Activated CD8-positive, alpha-beta memory T cell treated with anti-CD3 and anti-CD28 coated beads, Interleukin-2, amount 50 U/mL, for 48 hours (primary cell): Measurements from ENCODE around the gene GAS2L3.
"Not testable (repeated sequence)": the region's sequence is repeated elsewhere in the genome, so short reads cannot be mapped to it uniquely, and the experiment has no call there.

Experiments used
- DNase-seq: peaks from one replicate; pipeline ENCODE4 v3.0.0-alpha.2; 2020

GAS2L3 gene

DNA sequence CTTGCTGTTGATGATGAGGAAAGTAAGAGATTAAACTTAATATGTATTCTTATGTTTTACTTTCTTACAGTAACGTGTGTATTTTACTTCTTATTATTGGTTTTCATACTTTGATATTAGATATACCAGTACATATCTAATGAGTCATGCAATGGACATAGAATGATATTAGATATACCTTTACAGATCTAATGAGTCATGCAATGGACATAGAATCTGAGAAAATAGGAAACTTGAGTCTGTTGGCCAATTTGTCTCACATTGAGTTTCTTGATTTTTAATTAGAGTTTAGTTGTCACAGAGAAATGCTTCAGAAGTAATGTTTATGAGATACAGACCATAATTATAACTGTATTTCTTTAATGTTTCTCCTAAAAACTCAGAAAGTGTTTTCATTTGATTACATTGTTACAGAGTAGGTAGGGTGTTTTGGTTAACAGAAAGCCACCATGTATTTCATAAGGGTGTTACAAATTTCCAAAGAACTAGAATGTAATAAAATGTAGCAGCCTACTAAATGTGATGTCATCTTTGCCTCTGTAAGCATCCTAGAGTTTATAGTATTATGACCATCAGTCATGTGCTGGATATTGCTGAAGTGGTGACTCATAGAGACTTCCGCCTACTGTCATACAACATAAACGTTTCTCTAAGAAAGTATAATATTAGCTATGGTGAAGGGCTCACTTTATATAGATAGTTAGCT is 3.0 kb downstream of the GAS2L3 start:
- no peak for DNase-seq

DNA sequence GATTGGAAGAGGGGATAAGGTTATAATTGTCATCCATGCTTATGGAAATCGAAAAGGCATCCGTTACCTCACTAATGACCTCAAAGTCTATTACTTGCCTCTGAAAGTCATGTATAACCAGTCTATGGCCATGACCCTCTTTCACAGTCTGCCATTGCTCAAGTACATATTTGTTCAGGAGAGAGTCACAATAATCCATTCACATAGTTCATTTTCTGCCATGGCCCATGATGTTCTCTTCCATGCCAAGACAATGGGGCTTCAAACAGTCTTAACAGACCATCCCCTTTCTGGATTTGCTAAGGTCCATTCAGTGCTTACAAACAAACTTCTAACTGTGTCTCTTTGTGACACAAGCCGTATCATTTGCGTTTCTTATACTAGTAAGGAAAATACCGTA is 5.4 kb downstream of the GAS2L3 start:
- no peak for DNase-seq

DNA sequence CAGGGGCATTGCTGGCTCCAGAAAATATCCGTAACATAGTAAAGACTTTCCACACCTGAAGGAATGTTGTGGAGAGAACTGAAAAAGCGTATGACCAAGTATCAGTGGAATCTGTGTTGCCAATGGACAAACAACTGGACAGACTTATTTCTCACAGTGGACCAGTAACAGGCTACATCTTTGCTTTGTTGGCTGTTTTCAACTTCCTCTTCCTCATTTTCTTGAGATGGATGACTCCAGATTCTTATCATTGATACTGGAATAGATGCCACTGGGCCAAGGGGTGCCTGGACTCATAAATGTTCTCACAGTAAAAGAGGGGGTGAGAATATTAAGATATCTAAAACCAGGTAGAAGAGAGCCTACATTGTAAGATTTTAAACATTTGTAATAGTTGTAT is 6.4 kb downstream of the GAS2L3 start:
- DNase-seq: no peak

DNA sequence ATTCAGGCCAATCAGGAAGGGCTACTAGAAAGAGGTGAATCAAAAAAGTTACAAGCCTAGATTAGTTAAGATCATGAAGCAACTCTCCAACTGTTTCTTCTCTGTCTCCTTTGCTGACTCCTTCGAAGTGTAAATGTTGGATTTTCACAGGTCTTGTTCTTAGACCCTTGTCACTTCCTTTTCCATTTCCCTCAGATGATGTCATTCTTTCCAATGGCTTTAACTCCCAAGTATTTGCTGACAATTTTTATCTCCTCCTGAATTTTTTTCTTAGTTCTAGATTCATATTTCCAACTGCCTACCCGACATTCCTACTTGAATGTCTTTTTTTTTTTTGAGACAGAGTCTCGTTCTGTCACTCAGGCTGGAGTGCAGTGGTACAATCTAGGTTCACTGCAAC is 10.8 kb downstream of the GAS2L3 start:
- no peak for DNase-seq

DNA sequence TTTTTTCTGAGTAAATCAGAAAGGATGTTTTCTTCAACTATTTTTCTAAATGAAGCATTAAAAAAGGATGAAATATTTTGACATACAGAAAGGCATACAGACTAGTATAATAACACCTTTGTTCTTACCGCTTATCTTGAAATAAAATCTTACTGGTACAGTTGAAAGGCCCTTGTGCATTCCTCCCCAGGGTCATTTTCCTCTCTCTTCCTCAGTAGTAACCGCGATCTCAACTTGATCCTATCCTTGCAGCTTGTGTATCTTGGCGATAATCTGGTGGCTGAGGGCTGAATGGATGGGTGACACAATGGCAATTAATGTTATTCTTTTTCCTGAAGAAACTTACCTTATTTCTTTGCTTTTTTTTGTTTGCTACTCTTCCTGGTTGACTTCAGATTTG is 18.5 kb downstream of the GAS2L3 start:
- DNase-seq: no peak

DNA sequence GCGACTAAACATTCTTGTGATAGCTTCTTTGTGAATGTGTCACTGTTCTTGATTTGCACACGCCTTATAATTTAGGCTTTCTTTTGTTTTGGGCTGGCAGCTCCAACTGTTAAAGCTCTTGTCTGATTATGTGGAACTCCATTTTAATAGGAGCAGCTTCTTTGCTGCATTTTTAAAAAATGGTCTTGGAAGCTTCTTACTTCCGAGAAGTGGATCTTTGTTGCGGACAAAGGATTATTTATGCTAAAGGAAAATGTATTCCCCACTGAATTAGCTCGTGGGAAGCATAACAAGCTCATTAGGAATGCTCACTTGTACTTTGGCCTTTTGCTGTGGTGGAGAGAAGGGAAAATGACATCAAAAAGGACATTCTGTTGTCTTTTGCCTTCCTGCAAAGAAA is 20.0 kb downstream of the GAS2L3 start:
- DNase-seq: no peak

DNA sequence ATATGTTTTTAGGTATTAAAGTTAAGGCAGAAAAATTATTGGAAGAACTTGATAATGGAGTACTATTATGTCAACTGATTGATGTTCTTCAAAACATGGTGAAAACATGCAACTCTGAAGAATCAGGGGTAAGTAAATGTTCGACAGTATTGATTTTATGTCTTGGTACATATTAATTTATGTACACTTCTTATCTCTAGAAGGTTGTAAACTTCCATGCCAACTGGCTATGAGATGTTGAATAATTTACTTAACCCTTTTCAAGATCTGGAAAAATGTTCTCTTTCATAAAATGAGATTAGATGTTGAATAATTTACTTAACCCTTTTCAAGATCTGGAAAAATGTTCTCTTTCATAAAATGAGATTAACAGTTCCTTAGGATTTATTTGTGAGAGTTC is 28.1 kb downstream of the GAS2L3 start:
- no peak for DNase-seq

DNA sequence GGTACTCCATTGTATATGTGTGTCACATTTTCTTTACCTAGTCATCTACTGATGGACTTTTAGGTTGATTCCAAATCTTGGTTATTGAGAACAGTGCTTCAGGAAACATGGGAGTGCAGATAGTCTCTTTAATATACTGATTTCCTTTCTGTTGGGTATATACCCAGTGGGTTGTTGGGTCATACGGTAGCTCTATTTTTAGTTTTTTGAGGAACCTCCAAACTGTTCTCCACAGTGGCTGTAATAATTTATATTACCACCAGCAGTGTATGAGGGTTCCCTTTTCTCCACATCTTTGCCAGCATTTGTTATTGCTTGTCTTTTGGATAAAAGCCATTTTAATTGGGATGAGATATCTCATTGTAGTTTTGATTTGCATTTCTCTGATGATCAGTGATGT is 29.5 kb downstream of the GAS2L3 start:
- not testable (repeated sequence) for DNase-seq

DNA sequence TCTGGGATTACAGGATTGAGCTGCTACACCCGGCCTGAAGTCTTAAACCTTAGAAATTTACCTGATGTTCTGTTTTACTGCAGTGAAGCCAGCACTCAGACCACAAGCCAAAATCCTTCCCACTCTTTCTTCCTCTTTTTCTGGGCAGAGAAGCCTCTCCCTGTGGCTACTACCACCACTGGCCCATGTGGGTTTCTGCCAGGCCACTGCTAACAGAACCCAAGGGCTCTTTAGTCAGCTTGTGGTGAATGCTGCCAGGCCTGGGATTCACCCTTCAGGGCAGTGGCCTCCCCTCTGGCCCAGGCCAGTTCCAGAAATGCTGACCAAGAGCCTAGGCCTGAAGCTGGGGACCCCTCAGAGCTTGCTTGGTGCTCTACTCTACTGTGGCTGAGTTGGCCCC is 35.3 kb downstream of the GAS2L3 start:
- no peak for DNase-seq

DNA sequence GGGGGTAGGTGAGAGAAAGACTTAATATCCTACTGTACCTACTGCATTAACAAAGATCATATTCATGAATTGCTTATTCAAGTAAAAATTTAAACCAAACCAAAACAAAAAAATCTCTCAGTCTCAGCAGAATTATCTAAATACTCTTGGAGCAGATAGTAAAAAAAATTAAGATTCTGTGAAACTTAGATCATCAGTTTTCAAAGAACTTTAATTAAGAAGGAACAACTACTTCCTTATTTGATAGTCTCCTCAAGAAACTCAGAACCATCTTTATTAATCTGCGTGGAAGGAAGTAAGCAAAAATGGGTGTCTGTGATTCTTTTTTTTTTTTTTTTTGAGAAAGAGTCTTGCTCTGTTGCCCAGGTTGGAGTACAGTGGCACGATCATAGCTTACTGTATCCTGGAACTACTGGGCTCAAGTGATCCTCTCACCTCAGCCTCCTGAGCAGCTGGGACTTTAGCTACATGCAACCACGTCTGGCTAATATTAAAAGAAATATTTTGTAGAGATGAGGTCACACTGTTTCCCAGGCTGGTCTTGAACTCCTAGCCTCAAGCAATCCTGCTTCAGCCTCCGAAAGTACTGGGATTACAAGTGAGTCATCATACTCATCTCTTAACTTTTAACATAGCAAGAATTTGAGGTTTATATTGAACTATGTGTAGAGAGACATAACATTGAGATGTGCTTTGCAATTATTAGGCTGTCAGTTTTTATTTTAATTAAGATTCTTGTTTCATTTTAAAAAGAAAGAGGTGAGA is 37.4 kb downstream of the GAS2L3 start:
- no peak for DNase-seq

DNA sequence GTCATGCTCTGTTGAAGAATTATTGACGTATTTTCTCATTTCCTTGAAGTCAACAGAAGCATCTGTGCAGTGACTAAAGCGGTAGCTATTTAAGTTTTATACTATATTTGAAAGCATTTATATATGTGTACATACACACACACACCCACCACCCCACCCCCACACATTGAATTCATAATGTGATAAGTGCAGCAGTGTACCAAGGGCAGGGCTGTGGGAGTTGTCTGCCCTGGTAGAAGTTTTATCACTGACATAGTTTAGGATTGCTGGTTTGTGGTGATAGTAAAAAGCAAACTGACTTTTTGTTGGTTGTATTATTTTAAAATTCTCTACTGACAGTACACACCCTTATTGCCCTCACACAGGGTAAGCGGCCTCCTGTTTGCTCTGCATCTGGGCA is 39.1 kb downstream of the GAS2L3 start:
- no peak for DNase-seq

DNA sequence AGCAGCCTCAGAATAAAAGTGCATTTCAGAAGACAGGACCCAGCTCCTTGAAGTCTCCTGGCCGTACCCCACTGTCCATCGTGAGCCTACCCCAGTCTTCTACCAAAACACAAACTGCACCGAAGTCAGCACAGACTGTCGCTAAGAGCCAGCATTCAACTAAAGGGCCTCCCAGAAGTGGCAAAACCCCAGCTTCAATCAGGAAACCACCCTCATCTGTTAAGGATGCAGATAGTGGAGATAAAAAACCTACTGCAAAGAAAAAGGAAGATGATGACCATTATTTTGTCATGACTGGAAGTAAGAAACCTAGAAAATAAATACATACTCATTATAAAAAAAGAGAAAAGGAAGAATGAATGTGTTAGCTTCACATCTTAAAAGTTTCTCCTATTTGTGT is 51.1 kb downstream of the GAS2L3 start:
- DNase-seq: no peak

DNA sequence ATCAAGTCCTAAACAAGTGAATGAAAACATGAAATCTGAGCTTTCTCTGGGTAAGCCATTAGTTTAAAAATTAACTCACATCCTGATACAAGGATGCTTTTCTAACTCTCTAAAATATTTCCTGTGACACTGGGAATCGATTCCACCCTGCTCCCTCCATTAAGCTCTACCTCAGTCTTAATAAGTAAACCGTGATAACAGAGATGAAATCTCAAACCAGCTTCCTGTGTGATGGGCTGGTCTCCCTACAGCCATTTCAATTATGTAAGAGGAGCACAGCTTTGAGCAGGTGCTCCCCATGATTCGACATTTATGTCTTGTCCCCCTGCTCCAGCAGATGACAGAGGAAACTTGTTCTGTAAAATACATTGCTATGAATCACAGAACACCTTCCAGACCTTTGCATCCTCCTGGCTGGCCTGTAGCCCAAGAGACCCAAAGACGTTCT is 59.0 kb downstream of the GAS2L3 start:
- DNase-seq: no peak

DNA sequence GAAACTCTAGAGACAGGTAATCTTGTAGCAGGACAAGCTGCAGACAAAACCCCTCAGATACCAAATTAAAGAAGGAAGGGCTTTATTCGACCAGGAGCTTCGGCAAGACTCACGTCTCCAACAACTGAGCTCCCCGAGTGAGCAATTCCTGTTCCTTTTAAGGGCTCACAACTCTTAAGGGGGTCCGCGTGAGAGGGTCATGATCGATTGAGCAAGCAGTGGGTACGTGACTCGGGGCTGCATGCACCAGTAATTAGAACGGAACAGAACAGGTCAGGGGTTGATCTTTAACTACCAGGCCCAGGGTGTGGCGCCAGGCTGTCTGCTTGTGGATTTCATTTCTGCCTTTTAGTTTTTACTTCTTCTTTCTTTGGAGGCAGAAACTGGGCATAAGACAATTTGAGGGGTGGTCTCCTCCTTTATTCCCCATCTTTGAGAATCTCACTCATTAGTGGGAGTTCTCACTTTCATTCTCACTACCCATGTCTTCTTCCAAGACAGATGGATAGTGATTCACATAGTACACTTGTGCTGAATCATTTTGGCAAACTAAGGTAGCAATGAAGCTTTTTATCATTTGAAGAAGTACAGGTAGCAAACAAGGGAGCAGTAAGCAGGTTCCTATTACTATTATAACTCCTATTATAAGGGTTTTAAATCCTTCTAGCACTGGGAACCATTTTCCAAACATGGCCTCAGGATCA is 59.8 kb downstream of the GAS2L3 start:
- not testable (repeated sequence) for DNase-seq

DNA sequence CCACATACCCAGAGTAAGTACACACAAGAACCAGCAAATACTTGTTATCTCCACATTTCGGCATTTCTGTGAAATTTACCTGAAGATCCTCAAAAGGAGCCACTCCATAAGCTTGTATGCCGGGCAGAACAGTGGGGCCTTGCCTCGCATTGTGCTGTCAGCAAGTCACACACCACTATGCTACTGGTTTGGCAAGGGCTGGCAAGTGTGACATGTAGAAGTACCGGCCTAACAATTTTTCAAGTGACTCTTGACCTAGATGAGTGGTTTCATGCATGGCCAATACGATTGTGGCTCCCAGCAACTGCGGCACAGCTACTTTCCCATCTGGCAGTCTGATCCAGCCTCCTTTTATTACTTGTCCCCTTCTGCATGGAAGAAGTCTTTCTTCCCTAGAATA is 69.8 kb downstream of the GAS2L3 start:
- DNase-seq: no peak

DNA sequence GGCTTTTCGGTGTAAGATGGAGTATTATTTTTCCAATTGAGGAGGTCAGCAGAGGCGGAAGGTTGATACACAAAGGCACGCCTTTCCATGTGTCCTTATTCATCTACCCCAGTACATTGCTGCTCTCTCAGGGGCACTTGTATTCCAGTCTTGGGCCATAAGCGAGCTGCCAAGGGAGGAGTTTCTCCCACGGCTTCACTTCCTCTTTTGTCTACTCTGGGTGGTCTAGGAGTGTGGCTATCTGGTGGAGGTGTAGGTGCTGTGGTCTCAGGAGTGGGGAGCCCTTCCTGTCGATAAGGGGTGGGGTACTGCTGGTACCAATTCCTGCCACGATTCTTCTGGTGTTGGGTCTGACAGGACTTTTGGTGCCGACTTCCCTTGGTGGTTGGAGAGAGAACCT is 73.4 kb downstream of the GAS2L3 start:
- DNase-seq: no peak

DNA sequence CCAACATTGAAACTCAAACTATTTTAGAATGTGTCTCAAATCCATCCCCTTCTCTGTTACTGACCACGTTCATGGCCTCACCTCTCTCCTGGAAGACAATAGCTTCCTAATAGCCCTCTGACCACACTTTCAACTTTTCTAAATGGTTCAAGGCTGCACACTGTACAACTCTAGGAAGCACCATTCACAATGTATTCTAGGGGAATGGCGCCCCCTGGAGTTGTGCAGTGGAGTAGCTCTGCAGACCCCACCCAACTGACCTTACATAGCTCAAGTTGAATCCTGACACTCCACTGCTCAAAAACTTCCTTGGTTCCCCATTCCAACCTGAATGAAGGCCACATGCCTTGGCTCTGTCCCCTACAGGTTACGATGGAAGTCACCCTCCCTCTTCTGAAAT is 77.6 kb downstream of the GAS2L3 start:
- DNase-seq: no peak

DNA sequence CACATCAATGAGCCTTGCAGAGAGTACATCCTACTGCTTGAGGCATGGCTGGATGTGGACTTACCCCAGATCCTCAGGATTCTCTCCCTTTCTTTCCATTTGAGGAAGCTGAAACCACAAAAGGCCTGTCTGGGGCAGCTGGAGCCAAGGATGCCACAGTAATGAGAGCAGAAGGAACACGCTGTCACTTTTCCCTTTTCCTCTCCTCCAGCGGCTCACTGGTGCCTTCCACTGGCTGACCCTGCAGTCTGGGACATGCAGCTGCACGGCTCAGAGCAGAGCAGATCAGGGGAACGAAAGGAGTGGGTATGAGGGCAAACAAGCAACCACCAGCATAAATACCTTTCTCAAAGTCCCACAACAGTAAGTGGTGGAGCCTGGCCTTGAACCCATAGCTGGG is 78.2 kb downstream of the GAS2L3 start:
- DNase-seq: no peak

DNA sequence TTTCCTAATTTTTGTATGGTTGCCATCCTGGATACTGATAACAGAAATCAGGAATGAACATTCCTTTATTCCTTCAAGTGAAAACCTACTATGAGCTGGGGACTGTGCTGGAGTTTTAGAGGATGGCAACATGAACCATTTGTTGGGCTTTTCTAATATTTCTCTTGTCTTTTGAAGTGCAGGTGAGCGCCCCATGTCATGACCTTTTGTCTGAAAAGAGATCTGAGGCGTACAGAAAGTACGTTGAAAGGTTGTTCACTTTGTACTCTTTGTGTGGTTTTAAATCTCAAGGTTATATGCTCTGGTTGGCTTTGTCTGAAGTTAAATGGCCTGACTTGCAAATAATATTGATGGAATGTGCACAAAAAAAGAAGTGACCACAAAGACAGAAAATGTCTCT is 79.0 kb downstream of the GAS2L3 start:
- no peak for DNase-seq

DNA sequence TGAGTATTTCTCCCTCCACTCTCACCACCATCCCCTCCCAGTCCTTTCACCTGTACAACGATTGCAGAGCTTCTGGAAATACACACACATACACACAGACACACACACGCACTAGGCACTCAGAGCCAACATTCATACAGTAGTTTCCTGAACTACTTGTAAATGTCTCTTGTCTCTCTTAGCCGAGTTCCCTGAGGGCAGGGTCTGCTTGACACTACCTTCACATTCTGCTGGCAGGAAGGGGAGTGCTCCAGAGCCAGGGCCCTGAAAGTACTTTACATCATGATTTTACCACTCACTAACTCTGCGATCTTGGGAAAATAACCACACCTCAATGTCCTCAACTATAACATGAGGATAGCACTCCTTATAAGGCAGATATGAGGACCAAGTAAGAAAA is 82.7 kb downstream of the GAS2L3 start:
- DNase-seq: no peak

DNA sequence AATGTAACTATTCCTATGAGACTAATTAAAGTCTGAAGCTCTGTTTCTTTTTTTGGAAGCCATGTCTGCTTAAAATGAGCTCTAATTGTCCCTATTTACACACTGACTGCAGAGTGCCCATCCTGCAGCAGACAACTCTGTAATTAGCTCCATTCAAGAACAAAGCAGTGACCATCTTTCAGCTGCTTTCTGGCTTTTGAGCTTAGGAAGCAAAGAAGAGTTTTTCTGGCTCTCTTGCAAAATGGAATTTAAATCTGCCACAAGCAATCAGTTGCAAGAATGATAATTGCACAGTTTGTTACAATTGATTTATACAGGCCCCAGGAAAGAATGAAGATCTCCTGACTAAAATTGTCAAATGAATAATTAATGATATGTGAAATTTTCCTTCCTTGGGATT is 83.4 kb downstream of the GAS2L3 start:
- DNase-seq: no peak

DNA sequence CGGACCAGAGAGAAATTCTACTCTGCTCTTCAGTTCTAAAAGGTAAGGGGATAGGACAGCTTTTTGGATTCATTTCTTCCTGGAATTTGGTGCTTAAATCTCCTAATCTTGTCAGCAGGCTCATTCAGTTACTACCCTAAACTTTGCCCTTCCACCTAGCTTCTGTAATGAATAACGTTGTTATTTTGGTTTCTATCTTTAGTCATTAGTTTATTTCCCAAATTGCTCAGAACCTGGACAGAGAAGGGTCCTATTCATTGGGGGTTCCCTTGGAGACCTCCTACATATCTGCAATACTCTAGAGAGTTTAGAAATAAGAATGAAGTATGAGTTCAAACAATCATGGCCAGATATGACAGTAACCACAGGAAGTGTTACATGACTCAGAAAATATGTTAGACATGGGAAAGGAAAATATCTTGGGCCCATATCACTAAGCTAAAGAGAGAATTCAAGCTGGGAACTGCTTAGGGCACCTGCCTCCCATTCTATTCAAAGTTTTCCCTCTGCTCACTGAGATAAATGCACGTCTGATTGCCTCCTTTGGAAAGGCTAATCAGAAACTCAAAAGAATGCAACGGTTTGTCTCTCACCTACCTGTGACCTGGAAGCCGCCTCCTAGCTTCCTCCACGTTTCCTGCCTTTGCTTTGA is 87.9 kb downstream of the GAS2L3 start:
- no peak for DNase-seq

DNA sequence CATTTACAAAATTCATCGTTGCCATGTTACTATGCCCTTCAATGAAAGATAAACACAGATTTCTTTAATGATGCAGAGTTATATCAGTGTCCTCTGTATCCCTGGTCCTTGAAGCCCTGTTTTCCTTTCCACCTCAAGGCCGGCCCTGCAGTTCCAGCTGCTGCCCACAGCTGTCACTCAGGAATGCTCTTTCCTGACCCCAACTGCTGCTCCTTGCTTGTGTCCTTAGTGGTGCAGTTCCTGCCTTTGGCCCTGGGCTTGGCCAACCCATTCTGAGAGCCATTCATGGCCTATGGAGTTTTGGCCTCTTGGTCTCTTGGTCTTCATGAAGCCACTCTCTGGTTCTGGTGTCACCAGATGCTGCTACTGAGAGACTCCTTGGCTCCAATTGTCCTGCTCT is 93.1 kb downstream of the GAS2L3 start:
- DNase-seq: no peak
